Measurements from ENCODE around the gene MELK.

GRCh38 chr9:36530224-36530623, 42.5 kb upstream of the MELK start:
- no peak for TF ChIP-seq CTCF (IDR thresholded peaks at IDR 0.05)
- no peak for TF ChIP-seq POLR2A (IDR thresholded peaks at IDR 0.05)
